HG03469 (cell line): ENCODE results near the gene RASA2.

ENCODE experiments used
- ATAC-seq: cut with Tn5 transposase; IDR thresholded peaks from one replicate; pipeline ENCODE4 v1.9.1; 2021; ENCODE audit warnings: mild to moderate bottlenecking, moderate library complexity, moderate number of reproducible peaks; ENCODE audit not compliant: unreplicated experiment

The RASA2 gene, protein sequence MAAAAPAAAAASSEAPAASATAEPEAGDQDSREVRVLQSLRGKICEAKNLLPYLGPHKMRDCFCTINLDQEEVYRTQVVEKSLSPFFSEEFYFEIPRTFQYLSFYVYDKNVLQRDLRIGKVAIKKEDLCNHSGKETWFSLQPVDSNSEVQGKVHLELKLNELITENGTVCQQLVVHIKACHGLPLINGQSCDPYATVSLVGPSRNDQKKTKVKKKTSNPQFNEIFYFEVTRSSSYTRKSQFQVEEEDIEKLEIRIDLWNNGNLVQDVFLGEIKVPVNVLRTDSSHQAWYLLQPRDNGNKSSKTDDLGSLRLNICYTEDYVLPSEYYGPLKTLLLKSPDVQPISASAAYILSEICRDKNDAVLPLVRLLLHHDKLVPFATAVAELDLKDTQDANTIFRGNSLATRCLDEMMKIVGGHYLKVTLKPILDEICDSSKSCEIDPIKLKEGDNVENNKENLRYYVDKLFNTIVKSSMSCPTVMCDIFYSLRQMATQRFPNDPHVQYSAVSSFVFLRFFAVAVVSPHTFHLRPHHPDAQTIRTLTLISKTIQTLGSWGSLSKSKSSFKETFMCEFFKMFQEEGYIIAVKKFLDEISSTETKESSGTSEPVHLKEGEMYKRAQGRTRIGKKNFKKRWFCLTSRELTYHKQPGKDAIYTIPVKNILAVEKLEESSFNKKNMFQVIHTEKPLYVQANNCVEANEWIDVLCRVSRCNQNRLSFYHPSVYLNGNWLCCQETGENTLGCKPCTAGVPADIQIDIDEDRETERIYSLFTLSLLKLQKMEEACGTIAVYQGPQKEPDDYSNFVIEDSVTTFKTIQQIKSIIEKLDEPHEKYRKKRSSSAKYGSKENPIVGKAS

DNA sequence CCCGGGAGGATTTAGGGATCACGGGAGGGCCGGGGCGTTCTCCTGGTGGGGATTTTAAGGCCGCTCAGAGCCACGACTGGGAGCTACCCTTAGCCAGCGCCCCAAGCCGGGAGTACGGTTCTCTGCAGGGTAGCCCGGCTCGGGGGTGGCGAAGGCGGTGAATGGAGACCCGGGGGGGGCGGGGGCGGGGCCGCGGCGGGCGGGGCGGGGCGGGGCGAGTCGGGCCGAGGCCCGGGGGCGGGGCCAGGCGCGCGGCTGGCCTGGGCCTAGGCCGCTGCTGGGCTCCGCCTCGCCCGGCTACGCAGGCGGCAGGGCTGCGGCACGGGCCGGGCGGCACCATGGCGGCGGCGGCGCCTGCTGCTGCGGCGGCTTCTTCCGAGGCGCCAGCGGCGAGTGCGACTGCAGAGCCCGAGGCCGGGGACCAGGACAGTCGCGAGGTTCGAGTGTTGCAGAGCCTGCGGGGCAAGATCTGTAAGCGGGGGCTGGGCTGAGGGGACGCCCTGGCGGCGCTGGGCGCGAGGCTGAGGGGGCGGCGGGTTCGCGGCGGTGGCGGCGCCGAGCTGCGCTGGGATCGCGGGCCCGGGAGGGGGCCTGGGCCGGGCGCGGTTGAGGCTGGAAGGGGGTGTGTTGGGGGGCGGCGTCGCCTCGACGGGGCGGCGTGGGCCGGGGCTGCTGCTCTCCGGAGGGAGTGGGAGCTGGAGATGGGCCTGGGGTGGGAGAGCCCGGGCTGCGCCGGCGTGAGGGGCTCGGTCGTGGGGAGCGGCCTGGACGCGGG is at the start of gene RASA2:
TSS of gene RASA2 (plus strand) at position 282 of the 775 bp plus-strand sequence. CDS start at position 339, 57 bp downstream.
- peak; percentile 34 for ATAC-seq

DNA sequence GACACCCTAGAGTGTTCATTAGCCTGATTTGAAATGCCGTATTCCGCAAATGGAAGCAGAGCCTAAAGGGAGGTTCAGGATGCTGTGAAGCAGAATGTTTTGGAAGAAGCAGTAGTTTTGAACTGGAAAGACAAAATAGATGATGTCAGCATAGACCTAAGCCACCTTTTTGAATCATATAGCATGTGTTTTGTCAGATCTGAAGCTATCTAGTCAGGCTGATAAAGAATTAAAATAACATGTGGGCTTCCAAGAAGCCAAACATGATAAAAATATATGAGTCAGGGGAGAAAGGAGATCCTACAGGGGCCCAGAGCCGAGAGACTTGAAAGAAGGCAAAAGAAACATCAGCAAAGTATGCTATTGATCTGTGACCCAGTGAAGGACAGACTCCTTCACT is 47.2 kb upstream of the RASA2 start:
- no peak for ATAC-seq

DNA sequence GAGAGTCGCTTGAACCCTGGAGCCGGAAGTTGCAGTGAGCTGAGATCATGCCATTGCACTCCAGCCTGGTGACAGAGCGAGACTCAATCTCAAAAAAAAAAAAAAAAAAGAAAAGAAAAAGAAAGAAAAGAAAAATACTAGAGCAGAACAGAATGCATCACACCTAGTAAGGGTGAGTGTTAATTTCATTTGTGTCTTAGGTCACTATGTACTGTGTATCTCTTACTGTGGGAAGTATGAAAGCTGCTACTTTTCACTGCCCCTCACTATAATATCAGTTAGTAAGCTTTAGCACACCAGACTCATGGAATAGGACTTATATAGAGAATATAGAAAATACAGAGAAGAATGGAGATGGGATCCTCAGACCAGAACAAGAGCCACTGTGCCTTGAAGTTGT is 45.9 kb upstream of the RASA2 start:
- ATAC-seq = no peak

DNA sequence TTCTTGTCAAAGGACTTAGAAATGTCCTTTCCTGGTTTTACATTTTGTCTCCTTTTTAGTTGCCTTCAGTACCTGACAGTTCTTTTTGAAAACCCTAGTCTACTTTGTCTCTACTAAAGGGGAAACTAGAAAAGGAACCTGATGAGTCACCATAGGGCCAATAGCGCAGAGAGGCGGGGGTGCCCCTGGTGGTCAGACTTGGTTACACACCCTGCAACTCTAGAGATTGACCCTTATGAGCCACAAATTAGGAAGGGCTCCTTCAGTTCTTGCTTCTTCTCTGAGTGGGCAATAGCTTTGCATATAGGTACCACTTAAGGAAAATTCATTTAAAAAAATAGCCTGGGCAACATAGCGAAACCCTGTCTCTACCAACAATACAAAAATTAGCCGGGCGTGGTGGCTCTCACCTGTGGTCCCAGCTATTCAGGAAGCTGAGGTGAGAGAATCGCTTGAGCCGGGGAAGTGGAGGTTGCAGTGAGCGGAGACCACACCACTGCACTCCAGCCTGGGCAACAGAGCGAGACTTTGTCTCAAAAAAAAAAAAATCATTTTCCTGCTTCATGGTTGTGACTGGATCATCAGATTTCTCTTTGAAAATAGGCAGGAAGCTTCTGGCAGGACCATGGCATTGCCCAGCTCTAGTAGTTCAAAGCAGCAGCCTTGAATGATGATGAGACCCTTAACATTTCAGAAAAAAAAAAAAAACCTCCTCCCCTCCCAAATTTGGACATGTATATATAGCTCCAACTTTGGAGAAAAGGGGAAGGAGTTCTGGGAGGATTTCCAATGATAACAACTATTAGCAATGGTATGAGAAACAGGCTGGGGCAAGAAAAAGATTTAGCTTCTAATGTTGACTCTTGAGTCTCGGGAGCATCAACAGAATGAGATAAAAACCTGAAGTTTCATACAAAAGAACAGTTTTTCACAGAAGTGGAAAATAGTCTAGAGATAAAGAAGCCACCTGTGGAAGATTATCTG is 45.2 kb upstream of the RASA2 start:
- ATAC-seq = peak; percentile 88

DNA sequence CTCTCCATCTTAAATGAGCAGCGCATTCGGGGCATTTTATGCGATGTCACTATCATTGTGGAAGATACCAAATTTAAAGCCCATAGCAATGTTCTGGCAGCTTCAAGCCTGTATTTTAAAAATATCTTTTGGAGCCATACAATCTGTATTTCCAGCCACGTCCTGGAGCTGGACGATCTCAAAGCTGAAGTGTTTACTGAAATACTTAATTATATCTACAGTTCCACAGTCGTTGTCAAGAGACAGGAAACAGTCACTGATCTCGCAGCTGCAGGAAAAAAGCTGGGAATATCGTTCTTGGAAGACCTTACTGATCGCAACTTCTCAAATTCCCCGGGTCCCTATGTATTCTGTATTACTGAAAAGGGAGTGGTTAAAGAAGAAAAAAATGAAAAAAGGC is 44.4 kb upstream of the RASA2 start:
- no peak for ATAC-seq

DNA sequence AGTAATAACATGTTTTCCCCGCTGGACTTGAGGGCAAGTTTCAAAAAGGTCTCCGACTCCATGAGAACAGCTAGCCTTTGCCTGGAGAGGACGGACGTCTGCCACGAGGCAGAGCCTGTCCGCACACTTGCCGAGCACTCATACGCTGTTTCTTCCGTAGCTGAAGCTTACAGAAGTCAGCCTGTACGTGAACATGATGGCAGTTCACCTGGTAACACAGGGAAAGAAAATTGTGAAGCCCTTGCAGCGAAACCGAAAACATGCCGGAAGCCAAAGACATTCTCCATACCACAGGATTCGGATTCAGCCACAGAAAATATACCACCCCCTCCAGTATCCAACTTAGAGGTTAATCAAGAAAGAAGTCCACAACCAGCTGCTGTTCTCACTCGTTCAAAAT is 43.9 kb upstream of the RASA2 start:
- no peak for ATAC-seq

DNA sequence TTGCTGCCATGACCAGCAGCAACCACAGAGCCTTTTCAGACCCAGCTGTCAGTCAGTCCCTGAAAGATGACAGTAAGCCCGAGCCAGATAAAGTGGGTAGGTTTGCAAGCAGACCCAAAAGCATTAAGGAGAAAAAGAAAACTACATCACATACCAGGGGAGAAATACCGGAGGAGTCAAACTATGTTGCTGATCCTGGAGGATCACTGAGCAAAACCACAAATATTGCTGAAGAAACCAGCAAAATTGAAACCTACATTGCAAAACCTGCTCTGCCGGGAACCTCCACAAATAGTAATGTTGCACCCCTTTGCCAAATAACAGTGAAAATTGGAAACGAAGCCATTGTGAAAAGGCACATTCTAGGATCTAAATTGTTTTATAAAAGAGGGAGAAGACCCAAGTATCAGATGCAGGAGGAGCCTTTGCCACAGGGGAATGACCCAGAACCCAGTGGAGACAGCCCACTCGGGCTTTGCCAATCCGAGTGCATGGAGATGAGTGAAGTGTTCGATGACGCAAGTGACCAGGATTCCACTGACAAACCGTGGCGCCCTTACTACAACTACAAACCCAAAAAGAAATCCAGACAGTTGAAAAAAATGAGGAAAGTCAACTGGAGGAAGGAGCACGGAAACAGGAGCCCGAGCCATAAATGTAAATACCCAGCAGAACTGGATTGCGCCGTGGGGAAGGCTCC is 42.1 kb upstream of the RASA2 start:
- ATAC-seq = no peak

DNA sequence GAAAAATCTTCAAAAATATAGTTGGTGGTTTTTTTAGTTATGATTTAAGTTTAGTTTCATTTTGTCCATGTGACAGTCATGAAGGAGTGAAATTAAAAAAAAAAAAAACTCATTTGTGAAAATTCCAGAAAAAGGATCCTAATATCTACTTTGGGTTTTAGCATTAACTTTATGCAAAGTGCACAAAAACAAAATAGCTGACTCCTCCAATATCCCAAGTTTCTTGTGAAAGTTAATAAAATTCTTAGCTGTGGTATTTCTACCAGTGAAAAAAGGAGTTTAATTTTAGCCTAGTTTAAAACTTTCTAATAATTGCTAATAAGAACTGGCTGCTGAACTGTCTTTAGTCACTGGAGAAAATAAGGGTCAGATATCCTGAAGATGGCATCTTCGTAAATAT is 40.8 kb upstream of the RASA2 start:
- no peak for ATAC-seq

DNA sequence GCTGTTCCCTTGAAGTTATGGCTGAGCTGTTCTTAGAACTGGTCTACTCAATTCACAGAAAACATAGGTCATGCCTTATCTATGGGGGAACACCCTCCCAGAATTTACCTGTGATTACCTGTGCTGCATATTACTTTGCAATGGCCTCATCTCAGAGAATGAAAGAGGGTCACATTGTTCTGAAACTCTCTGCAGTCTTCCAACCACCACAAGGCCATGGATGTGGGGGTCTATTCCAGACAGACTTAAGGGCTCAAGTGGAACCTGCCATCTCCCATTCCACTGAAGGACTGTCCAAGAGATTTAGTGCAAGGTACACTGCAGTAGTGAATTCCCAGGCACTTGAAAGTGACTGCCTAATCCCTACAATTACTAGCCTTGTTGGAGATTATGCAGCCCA is 40.1 kb upstream of the RASA2 start:
- ATAC-seq = no peak

DNA sequence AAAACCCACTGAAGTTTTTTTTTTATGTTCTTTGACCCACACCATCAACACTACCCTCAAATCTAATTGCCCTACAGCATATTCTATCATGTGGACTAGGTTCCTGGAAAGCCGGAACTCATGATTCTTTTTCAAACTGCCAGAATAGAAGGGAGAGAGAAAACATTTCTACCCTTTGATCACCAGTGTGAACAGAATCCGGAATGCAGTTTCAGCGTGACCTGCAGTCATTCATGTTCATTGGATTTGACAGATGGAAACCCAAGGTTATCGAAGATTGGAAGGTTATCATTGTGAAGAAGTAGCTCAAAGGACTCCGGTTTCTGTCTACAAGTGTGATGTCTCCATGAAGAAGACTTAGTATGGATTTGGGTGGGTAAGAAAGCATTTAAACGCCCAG is 39.4 kb upstream of the RASA2 start:
- ATAC-seq = no peak

DNA sequence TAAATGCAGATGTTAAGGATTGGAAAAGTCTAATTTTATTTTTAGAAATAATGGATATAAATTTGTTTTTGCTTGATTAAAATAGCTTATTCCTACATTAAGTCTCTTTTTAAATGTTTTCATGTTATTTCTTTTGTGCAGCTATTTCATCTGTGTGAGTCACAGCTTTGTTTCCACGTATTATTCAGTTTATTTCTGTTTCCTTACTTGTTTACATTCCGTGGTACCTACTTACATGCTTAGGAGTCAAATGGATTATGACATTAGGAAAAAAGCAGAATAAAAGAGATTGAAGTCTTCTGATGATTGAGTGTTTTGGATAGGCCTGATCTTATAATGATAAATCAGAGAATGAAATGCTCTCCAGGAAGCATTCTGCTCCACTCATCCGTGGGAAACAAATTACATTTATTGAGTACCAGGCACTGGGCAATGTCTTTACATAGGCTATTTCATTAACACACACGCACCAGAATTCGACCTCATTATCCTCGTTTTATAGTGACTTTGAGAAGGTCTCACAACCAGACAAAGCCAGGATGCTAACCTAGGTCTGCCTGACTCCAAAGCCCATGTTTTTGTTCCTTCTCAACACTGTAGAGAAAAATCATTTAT is 38.1 kb upstream of the RASA2 start:
- ATAC-seq = no peak

DNA sequence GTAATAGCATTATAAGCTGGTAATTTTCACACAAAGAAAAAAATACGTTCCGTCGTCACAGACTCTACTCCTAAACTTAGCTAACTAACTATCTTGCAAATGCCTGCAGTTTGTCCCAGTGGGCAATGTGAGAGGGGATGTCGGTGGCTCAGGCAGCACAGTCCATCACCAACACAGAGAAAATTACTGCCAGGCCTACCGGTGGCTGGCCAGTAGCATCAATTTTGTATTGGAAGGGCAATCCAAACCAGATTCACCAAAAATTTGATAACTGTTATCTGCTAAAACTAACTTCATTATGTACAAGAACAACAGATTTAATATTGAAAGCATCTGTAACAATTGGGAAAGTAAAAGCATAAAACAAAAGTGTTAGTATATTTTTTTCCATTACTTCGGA is 37.4 kb upstream of the RASA2 start:
- no peak for ATAC-seq

DNA sequence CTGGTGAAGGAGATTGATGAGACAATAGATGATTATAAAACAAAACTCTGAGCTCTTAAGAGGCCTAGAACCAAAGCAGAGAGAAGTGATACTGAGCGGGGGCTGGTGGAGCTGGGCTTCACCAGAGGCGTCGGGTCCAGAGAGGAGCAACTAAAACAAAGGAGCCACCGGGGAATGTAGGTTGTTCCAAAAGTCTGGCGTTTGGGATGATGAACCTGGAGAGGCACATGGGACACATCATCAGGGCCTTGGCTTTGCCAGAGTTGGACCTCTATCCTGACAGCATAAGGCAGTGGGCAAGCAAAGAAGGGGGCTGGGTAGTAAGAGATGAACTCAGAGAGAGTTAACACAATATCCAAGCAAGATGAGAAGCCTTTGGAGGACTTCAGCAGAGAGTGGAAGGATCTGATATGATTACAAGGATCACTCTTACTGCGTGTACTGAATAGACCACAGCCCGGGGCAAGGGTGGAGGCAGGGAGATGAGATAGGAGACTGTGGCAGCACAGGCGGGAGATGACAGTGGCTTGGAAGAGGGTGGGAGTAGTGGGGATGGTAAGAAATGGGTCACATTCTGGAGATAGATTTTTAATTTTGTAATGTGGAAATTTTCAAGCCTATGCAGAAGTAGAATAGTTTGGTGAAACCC is 36.0 kb upstream of the RASA2 start:
- no peak for ATAC-seq

DNA sequence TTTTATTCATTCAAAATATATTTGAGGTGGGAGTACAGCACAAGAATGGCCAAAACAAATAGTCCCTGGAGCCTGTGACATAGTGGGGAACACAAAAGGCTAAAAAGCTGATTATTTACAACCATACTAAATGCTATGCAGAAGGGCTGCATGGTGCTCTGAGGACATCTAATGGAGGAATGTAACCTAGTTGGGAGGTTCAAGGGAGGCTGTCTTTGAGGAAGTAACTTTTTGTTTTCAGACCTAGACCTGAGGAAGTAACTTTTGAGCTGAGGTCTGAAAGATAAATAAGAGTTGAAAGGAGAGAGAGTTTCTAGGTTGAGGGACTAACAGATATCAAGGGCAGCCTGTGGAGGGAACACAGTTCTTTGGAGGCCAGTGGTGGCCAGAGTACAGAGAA is 34.8 kb upstream of the RASA2 start:
- ATAC-seq = no peak

DNA sequence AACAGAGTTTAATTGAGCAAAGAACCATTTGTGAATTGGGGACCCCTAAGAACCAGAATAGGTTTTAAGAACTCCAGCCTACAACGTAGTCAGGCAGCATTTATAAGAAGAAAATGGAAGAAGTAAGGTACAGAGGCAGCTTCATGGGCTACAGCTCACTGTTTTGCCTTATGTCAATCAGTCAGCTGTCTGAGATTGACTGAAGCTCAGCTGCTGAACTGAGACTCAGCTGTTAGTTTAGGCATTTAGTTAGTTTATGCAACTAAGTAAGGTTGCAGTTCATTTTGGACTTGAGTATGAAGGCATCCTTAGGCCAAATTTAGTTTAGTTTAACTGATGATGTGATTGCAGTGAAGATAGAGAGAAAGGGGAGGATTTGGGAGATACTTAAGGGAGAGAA is 34.1 kb upstream of the RASA2 start:
- no peak for ATAC-seq

DNA sequence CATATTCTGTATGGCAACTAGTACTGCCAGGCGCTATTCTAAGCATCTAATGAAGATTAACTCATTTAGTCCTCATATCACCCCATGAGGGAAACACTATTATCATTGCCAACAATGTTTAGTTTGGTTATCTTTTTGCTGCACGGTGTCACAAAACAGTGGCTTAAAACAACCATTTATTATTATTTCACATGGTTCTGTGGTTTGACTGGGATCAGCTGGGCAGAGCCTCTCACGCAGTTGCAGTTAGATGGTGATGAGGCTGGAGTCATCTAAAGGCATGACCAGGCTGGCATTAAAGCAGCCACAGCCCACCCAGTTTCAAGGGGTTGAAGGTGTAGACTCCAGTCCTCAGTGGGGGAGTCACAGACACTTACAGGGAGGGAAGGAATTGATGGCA is 32.8 kb upstream of the RASA2 start:
- ATAC-seq = no peak

DNA sequence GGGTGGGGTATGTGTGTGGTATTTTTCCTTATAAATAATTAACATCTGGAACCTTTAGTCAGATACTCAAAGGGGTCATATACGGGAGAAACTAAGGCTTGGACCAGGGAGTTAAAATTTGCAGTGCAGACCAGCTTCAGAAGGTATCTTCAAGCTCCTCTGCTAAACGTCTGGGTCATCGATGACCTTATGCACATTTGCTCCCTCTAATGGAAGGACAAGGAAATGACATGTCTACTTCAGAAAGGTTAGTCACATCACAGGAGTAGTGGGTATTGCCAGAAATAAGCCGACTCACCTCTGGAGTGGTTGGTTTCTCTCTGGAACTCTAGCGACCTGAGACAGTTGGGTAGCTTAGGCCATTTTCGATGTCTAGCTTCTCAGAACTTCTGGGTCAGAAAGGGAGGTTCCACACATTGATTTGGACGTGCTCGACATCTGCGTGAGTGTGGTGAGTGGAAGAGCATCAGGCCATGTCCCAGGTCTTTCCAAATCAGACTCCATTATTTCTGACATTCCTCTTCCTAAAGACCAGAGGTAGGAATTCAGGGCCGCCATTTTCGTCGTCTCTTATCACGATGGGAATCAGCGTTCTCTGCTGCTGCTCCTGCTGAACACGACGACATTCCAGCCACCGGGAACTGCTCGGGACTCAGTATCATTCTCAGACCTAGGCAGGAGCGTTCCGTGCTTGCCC is 31.8 kb upstream of the RASA2 start:
- peak; percentile 58 for ATAC-seq
